Stimulated activated CD8-positive, alpha-beta memory T cell treated with anti-CD3 and anti-CD28 coated beads, Interleukin-4, amount 100 ng/mL, for 4 hours (primary cell): ENCODE data around the gene HS6ST1.
A peak's percentile ranks its signal among the peaks of the same experiment; 100 is the strongest.
"Not testable (repeated sequence)": the region's sequence is repeated elsewhere in the genome, so short reads cannot be mapped to it uniquely, and the experiment has no call there.

Source experiments
- DNase-seq, 2 donors: peaks; one replicate each; pipeline ENCODE4 v3.0.0-alpha.2; 2020; ENCODE audit warnings: low read depth in 2 of 2, low spot score in 1 of 2

The HS6ST1 gene

GRCh38 chr2:128322715-128323554 lies 4.3 kb upstream of the HS6ST1 start:
- DNase-seq = no peak

GRCh38 chr2:128321784-128322714 lies 3.4 kb upstream of the HS6ST1 start:
- peak; percentile 53 to 58 for DNase-seq

- DNase-seq = no peak
Observed at GRCh38 chr2:128320906-128321771, 2.5 kb upstream of the HS6ST1 start.

- no peak for DNase-seq
Observed at GRCh38 chr2:128320192-128320905, 1.7 kb upstream of the HS6ST1 start.

GRCh38 chr2:128319631-128320191 lies 1.0 kb upstream of the HS6ST1 start:
- no peak for DNase-seq

DNA sequence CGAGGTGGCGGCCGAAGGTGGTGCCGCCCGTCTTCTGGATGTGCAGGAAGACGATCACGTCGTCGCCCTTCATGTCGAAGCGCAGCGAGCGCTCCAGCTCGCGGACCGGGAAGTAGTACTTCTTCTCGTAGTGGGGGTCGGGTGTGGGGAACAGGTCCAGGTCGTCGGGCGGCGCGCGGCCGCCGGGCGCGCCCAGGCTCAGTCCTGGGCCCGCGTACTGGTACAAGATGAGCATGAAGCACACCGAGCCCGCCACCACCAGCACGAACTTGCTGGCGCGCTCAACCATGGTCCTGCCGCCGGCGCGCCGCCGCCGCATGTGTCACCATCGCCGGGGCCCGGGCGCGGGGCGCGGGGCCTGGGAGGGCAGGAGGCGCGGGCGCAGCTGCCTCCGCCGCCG lies 423 bp downstream of the HS6ST1 start:
- not testable (repeated sequence) for DNase-seq

DNA sequence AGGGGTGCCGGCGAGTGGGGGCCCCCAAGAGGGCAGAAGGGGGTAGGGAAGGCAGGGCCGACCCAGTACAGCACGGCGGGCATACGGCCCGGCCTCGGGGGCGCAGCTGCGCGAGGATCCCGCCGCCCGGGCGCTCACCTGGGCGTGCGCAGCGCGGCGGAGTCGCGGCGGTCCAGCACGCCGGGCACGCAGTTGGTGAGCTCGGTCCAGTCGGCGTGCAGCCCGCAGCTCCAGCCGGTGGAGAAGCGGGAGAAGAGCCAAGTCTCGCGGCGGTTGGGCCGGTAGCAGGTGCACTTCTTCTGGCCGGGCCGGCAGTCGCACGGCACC lies 806 bp downstream of the HS6ST1 start:
- not testable (repeated sequence) for DNase-seq

GRCh38 chr2:128317181-128317898 lies 1.3 kb downstream of the HS6ST1 start:
- no peak for DNase-seq

GRCh38 chr2:128316777-128317180 lies 1.9 kb downstream of the HS6ST1 start:
- DNase-seq = no peak

DNA sequence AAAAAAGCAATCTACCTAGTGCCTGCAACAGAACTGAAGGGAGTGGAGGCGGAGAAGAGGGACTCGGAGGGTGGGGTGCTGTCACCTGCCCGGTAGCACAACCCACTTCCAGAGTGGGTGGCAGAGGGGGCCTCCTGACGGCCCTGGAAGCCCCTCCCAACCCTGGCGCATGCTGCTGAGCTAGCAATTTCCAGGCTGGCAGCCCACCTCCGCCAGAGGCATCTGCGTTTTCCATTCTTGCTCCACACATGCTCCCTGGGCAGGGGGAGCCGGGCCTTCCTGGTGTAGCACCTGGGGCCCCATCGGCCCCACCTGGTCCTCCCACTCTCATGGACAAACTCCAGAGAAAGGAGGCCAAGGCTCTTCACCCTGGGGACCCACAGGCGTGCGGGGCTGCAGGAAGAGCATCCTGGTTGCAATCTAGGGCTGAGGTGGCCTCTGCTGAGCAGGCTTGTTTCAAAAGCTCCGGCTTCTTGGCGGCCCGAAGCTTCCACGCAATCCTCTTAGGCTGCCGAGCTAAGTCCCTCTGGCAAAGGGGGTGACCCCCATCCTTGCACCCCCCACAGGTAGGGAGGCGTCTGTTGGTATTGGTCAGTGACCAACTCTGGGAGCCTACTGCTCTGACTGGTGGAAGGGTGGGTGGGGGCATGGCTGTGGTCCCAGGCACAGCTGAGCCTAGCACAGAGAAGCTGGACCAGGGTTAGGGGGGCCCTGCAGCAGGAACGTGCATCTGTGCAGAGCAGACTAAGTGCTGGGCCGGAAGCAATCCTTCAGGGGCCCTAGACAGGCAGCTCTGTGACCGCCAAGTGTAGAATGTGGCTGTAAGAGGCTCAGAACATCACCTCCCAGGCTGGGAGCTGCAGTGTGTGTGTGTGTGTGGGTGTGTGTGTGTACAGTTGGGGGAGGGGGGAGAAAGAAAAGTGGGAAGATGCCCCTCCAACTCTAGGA lies 2.6 kb downstream of the HS6ST1 start:
- DNase-seq = no peak

GRCh38 chr2:128315122-128315828 lies 3.4 kb downstream of the HS6ST1 start:
- DNase-seq = no peak

DNA sequence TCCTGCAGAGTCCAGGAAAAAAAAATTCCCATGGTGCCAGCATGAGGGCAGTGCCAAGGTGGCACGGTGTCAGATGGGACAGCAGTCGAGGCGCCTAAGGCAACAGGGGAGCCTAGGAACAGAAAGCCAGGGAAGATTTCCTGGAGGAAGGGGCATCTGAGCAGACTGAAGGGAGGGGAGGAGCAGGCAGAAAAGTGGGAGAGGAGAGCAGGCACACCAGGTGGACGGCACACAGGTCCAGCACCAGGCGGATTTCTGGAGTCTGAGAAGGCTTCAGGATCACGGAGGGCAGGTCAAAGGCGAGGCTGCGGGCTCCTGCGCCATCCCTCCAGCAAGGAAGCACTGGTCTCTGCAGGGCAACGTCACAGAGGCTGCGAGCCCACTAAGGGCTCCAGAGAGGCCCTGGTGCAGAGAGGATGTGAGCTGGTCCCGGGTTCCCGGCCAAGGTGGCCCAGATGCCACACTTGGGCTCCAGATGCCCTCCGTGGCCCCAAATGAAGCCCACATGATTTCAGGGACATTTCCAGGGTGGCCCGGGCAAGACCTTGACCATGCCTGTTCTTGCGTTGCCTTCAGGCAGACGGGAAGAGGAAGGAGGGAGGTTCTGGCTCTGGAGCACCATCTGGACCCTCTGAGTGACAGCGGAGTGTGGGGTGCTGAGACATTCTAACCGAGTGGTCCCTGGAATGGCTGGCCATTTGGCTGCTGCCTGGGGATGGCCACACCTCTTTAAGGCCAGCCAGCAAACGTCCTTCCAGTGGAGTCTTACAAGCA lies 4.1 kb downstream of the HS6ST1 start:
- no peak for DNase-seq

GRCh38 chr2:128313931-128314347 lies 4.7 kb downstream of the HS6ST1 start:
- no peak for DNase-seq

DNA sequence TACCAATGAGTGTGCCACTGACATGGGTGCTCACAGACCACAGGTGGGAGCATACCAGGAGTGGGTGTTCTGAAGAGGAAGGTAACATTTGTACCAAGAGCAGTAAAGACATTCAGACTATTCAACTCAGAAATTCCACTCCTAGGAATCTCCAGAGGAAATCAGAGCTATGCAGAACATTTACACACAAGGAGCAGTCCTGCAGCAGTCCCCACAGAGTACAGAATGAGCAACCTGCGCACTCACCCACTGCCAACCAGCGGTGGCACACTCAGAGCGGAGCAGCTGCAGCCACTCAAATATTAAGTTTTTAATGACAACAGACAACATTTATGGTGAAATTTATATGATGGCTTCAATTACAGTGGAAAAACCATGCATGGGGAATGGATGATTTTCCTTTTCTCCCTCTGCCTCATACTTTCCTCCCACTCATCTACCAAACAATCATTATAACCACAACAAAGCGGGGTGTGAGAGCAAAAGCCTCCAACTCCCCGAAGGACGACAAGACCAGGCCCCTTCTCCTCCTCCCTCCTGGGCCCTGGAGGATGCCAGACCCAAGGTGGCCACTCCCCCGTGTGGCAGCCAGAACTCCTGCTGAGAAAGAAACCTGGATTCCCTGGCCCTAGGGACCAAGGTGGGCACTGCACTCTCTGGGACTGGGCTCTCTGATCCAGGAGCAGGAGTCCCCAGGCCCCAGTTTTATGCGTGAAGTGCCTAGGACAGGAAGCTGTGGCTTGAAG lies 5.4 kb downstream of the HS6ST1 start:
- no peak for DNase-seq

DNA sequence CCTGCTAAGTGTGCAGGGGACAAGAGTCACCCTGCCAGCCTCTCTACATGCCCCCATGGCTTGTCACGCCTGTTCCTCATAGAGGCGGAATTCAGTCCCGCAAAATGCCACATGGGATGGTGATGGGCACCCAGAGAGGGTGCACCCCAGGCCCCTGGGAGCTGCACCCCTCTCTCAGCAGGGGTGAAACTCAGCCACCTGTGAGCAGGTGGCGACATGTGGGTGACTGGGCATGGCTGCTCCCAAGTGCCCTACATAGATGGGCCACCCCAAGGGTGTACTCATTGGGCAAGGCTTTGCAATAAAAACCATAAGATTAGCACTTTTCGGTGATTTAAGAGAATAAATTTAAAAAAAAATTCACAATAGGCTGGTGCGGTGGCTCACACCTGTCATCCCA lies 6.3 kb downstream of the HS6ST1 start:
- no peak for DNase-seq

DNA sequence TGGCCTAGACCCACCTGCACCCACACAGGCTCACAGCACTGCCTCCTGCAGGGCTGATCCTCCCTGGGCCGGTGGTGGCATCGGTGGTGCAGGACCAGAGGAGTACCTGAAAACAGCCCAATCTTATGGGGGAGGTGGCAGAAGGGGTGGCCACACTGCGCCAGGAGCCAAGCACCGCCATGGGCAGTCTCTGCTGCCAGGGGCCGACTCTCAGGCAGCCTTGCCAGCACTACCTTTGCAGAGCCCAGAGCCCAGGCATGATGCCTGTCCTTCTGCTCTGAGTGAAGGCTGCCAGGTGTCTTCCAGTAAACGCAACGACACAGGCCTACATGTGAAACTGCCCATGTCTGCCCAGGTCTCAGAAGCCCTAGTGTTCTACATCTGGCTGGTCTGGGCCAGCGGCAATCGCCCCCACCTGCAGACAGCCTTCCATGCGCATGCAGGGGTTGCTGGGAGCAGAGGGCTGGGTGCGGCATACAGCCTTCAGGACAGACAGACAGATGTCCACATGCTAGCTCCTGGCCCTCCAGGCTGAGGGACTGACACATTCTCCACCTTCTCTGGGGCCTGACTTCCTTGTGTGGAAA lies 6.8 kb downstream of the HS6ST1 start:
- no peak for DNase-seq
